Progenitor cell of endocrine pancreas (in vitro differentiated cells): ENCODE results near the gene TMEM63C. TPM values are rescaled to one million over a fixed set of nuclear protein-coding genes. Genes with fewer than 3 reads are reported as not detected.

Experiments used
- DNase-seq: peaks from one replicate; pipeline ENCODE4 v3.0.0; 2021; ENCODE audit warnings: low spot score; ENCODE audit not compliant: unreplicated experiment
- H3K27ac Mint-ChIP-seq: 2 replicates; pipeline ENCODE4 v1.8.0; 2021; ENCODE audit warnings: mild to moderate bottlenecking, moderate library complexity, mixed read lengths
- H3K27me3 Mint-ChIP-seq: 2 replicates; pipeline ENCODE4 v1.8.0; 2021; ENCODE audit warnings: mixed read lengths
- H3K36me3 Mint-ChIP-seq: 2 replicates; pipeline ENCODE4 v1.8.0; 2022; ENCODE audit warnings: mixed read lengths; ENCODE audit not compliant: insufficient read depth
- H3K4me1 Mint-ChIP-seq: 2 replicates; pipeline ENCODE4 v1.8.0; 2021; ENCODE audit warnings: low read depth, mixed read lengths
- H3K4me3 Mint-ChIP-seq: 2 replicates; pipeline ENCODE4 v1.8.0; 2021; ENCODE audit warnings: low read depth, mild to moderate bottlenecking, moderate library complexity, mixed read lengths
- H3K9me3 Mint-ChIP-seq: 2 replicates; pipeline ENCODE4 v1.8.0; 2021; ENCODE audit warnings: low read depth, mixed read lengths
- total RNA-seq: library from RNA; stranded (reverse); gene quantifications from 2 replicates; pipeline ENCODE4 v1.2.1, GENCODE V29; 2021
- TF ChIP-seq, protein P1 (sequence below): fragments of 200-600 bp; sonication (generic); IDR thresholded peaks from one replicate; pipeline ENCODE4 v1.5.0; 2021; ENCODE audit warnings: antibody characterized with exemption, mild to moderate bottlenecking; ENCODE audit not compliant: unreplicated experiment

The TMEM63C gene
- total RNA-seq, 1 donor from 2014 or later = 1.6 TPM

DNA sequence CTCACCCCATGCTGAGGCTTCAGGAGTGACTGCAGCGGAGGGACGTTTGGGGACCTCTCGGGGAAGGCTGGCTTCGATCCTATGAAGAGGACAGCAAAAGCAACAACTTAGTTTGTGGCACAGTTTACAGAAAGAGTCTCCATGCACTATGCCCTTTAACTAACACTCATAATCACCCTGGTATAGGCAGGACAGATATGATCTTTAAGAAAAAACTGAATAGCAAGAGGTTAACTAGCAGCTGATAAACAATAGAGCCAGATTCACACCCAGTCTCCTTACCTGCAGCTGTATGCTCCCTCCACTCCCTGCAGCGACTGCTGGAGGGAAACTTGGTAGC, 27.4 kb downstream of the TMEM63C start:
- H3K27ac Mint-ChIP-seq = no peak overlapping the region
- H3K27me3 Mint-ChIP-seq = peaks cover 27% of the 10 kb centered on the region
- no peaks in the 10 kb centered on the region for H3K36me3 Mint-ChIP-seq
- peaks cover 9% of the 10 kb centered on the region for H3K4me1 Mint-ChIP-seq
- no peaks in the 10 kb centered on the region for H3K9me3 Mint-ChIP-seq
- TF ChIP-seq, protein P1, sequence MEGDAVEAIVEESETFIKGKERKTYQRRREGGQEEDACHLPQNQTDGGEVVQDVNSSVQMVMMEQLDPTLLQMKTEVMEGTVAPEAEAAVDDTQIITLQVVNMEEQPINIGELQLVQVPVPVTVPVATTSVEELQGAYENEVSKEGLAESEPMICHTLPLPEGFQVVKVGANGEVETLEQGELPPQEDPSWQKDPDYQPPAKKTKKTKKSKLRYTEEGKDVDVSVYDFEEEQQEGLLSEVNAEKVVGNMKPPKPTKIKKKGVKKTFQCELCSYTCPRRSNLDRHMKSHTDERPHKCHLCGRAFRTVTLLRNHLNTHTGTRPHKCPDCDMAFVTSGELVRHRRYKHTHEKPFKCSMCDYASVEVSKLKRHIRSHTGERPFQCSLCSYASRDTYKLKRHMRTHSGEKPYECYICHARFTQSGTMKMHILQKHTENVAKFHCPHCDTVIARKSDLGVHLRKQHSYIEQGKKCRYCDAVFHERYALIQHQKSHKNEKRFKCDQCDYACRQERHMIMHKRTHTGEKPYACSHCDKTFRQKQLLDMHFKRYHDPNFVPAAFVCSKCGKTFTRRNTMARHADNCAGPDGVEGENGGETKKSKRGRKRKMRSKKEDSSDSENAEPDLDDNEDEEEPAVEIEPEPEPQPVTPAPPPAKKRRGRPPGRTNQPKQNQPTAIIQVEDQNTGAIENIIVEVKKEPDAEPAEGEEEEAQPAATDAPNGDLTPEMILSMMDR = no peak
- no peak overlapping the region for H3K4me3 Mint-ChIP-seq
- no peak for DNase-seq

DNA sequence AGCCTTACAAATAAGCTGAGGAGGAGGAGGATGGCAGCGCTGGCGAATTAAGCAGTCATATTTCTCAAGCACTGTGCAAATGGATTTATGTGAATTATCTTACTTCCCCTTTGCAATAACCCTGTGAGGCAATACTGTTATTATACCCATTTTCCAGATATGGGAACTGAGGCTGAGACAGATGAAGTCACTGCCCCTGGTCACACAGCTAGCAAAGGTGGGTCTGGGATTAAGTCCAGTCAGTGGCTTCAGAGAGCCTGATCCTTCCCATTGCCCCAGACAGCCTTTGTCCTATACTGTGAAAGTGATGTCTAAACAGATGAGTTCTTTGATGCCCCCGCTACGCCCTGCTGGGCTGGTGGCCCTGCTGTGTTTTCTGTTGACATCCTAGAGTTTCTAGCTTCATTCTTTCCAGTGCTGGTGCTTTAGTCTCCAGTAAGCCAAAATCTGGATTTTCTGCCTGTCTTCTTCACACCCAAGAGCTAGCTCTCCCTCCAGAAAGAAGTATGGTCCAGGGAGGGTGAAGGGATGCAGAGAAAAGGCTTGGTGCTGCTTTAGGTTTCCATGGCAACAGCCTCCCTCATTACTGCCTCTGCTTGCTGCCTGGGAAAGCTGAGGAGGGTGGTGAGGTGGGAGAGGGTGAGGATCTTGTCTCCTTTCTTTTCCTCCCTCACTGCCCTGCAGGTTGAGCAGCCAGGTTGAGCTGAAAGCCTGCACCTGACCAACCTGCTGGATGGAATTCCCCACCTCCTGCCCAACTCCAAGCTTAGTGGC, 30.7 kb downstream of the TMEM63C start:
- Mint-ChIP-seq H3K36me3 (no peaks in the 10 kb centered on the region), H3K27me3 (peaks cover 56% of the 10 kb centered on the region), H3K4me1 (no peaks in the 10 kb centered on the region), H3K27ac (no peak overlapping the region), H3K4me3 (no peak overlapping the region), H3K9me3 (no peaks in the 10 kb centered on the region)
- DNase-seq = no peak
- TF ChIP-seq, protein P1 = no peak

DNA sequence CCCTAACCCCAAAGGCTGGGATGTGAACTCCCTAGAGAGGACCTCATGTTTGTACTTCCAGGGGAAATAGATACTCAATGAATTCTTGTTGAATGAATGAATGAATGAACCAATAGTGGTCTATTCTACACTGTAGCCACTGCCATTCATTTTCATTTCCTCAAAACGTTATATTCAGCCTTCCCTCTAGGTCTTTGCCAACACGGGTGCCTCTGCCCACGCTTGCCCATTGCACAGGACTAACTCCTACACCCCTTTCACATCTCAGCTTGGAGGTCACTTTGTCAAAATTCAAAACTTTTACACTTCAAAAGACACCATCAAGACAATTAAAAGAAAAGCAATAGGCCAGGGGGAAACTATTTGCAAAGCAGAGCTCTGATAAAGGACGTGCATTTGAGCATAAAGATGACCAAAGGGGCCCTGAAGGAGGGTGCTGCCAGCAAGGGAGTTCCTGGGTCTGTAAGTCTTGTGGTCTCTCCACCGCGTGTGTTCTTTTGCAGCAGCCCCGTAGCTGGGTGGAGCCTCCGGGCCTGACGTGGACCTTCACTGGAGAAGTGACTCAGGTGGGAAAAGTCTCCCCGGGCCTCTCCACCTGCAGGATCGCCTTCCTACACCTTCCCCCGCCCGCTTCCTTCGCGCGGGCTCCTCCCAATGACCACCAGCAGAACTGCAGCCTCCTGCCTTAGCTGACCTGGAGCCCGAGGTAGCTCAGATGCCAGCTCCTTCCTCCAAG, 31.5 kb downstream of the TMEM63C start:
- no peak overlapping the region for H3K27ac Mint-ChIP-seq
- peak; percentile 70 for DNase-seq
- no peak overlapping the region for H3K4me3 Mint-ChIP-seq
- H3K4me1 Mint-ChIP-seq = no peaks in the 10 kb centered on the region
- TF ChIP-seq, protein P1 = peak; percentile 78
- H3K9me3 Mint-ChIP-seq = no peaks in the 10 kb centered on the region
- H3K36me3 Mint-ChIP-seq = no peaks in the 10 kb centered on the region
- H3K27me3 Mint-ChIP-seq = peaks cover 55% of the 10 kb centered on the region

DNA sequence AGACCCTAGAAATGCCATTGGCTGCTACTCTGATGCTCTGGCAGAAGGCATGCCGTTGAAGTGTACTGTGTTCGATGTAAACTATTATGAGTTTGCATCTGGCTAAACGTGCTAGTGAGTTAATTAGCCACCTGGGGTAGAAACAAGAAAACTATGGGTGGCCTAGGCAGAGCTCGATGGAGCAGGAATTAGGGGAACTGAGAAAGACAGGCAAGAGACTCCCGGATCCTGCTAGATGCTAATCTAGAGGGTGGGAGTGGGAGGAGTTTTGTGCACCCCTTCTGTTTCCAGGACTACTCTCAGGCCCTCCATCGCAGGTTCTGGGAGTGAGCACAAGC, 32.0 kb downstream of the TMEM63C start:
- H3K4me1 Mint-ChIP-seq = no peaks in the 10 kb centered on the region
- H3K27me3 Mint-ChIP-seq = peaks cover 51% of the 10 kb centered on the region
- H3K27ac Mint-ChIP-seq = no peak overlapping the region
- TF ChIP-seq, protein P1 = no peak
- H3K9me3 Mint-ChIP-seq = no peaks in the 10 kb centered on the region
- H3K36me3 Mint-ChIP-seq = no peaks in the 10 kb centered on the region
- DNase-seq = no peak
- H3K4me3 Mint-ChIP-seq = no peak overlapping the region

DNA sequence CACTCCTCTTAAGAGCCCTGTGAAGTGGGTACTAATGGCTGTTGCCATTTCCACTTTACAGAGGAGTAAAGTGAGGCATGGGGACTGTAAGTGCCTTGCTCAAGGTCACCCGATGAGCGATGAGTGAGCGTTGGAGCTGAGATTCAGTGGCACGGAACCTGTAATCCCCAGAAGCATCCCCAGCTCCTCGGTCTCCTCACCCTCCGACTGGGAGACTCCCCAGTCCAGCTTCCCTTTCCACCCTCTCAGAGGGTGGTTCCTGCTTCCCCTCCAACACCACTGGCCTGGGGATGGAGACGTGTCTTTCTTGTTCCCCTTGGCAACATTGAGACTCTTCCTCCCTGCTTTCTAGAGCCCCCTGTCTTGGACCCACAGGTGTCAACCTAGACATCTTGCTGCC, 32.6 kb downstream of the TMEM63C start:
- Mint-ChIP-seq H3K4me3 (no peak overlapping the region), H3K27ac (no peak overlapping the region), H3K36me3 (no peaks in the 10 kb centered on the region), H3K4me1 (no peaks in the 10 kb centered on the region), H3K9me3 (no peaks in the 10 kb centered on the region), H3K27me3 (peaks cover 51% of the 10 kb centered on the region)
- no peak for DNase-seq
- TF ChIP-seq, protein P1 = no peak
